ENCODE data around the gene BORCS5.

Gene BORCS5

DNA sequence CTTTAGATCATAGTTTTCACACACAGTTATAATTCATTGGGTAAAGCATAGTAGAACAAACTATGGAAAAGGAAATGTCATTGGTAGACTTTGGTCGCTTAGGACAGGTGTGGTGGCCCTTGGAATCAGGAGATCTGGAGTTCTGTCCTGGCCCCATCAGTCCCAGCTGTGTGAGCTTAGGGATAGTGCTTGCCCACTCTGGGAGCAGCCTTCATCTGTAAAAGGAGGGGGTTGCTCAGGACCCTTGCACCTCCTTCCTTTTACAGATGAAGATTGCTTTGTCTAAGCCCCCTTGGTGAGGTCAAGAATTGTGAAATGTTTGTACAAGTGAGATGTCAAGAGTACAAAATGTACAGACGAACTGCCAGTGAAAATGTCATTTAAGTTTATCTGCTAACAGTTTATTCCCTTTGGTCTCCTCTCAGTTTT is 93.2 kb downstream of the BORCS5 start:
- Histone ChIP-seq H3K4me1 (ENCODE audit: insufficient read depth, low read length, severe bottlenecking) (no peaks in the 10 kb centered on the region), H3K4me2 (ENCODE audit: low read length) (no peak overlapping the region), H3K9ac (ENCODE audit: low read length) (no peak overlapping the region), H3K79me2 (ENCODE audit: insufficient read depth, low read length) (no peaks in the 10 kb centered on the region), H3K36me3 (ENCODE audit: insufficient read depth, low read length) (no peaks in the 10 kb centered on the region), H3K9me3 (ENCODE audit: low read length) (no peaks in the 10 kb centered on the region), H3K27ac (ENCODE audit: low read depth, low read length, poor library complexity, severe bottlenecking) (no peak overlapping the region), H3K9me2 (ENCODE audit: low read depth, low read length) (no peaks in the 10 kb centered on the region), H2AFZ (ENCODE audit: low read length) (no peak overlapping the region), H3K4me3 (ENCODE audit: low read depth, low read length, poor library complexity, severe bottlenecking) (no peak overlapping the region), H4K20me1 (ENCODE audit: insufficient read depth, low read length) (no peaks in the 10 kb centered on the region), H3K27me3 (ENCODE audit: insufficient read depth, low read length) (no peaks in the 10 kb centered on the region), H3F3A (ENCODE audit: insufficient read depth, low read length) (no peaks in the 10 kb centered on the region)
- TF ChIP-seq EZH2 (IDR thresholded peaks at IDR 0.05; ENCODE audit: borderline replicate concordance, low read length), result no peak
- TF ChIP-seq, protein P1, sequence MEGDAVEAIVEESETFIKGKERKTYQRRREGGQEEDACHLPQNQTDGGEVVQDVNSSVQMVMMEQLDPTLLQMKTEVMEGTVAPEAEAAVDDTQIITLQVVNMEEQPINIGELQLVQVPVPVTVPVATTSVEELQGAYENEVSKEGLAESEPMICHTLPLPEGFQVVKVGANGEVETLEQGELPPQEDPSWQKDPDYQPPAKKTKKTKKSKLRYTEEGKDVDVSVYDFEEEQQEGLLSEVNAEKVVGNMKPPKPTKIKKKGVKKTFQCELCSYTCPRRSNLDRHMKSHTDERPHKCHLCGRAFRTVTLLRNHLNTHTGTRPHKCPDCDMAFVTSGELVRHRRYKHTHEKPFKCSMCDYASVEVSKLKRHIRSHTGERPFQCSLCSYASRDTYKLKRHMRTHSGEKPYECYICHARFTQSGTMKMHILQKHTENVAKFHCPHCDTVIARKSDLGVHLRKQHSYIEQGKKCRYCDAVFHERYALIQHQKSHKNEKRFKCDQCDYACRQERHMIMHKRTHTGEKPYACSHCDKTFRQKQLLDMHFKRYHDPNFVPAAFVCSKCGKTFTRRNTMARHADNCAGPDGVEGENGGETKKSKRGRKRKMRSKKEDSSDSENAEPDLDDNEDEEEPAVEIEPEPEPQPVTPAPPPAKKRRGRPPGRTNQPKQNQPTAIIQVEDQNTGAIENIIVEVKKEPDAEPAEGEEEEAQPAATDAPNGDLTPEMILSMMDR (IDR thresholded peaks at IDR 0.05; ENCODE audit: low read length), result no peak

DNA sequence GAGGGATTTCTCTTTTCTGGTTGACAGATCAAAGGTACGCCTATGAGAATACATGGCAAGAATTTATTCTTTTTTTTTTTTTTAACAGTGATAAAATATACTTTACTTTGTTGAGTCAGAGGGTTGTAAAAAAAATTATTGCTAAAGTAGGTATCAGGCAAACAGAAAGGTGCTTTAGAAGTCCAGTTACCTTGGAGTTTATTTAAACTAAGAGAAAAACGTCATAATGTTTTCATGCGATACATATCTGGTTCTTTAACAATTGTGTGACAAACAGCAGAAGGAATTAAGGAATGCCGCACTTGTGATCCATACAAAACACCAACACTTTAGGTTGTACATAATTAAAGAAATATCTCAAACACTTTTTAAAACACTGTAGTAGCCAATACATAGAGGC is 94.2 kb downstream of the BORCS5 start:
- H3K36me3 ChIP-seq (ENCODE audit: insufficient read depth, low read length), result no peaks in the 10 kb centered on the region
- no peak overlapping the region for H2AFZ ChIP-seq (ENCODE audit: low read length)
- H3K4me2 ChIP-seq (ENCODE audit: low read length), result no peak overlapping the region
- no peaks in the 10 kb centered on the region for H4K20me1 ChIP-seq (ENCODE audit: insufficient read depth, low read length)
- no peaks in the 10 kb centered on the region for H3K4me1 ChIP-seq (ENCODE audit: insufficient read depth, low read length, severe bottlenecking)
- H3K4me3 ChIP-seq (ENCODE audit: low read depth, low read length, poor library complexity, severe bottlenecking), result no peak overlapping the region
- H3K79me2 ChIP-seq (ENCODE audit: insufficient read depth, low read length), result no peaks in the 10 kb centered on the region
- H3K9ac ChIP-seq (ENCODE audit: low read length), result no peak overlapping the region
- no peaks in the 10 kb centered on the region for H3K9me2 ChIP-seq (ENCODE audit: low read depth, low read length)
- no peaks in the 10 kb centered on the region for H3K27me3 ChIP-seq (ENCODE audit: insufficient read depth, low read length)
- no peak for TF ChIP-seq EZH2 (IDR thresholded peaks at IDR 0.05; ENCODE audit: borderline replicate concordance, low read length)
- TF ChIP-seq, protein P1 (IDR thresholded peaks at IDR 0.05; ENCODE audit: low read length), result no peak
- no peaks in the 10 kb centered on the region for H3F3A ChIP-seq (ENCODE audit: insufficient read depth, low read length)
- no peaks in the 10 kb centered on the region for H3K9me3 ChIP-seq (ENCODE audit: low read length)
- no peak overlapping the region for H3K27ac ChIP-seq (ENCODE audit: low read depth, low read length, poor library complexity, severe bottlenecking)

DNA sequence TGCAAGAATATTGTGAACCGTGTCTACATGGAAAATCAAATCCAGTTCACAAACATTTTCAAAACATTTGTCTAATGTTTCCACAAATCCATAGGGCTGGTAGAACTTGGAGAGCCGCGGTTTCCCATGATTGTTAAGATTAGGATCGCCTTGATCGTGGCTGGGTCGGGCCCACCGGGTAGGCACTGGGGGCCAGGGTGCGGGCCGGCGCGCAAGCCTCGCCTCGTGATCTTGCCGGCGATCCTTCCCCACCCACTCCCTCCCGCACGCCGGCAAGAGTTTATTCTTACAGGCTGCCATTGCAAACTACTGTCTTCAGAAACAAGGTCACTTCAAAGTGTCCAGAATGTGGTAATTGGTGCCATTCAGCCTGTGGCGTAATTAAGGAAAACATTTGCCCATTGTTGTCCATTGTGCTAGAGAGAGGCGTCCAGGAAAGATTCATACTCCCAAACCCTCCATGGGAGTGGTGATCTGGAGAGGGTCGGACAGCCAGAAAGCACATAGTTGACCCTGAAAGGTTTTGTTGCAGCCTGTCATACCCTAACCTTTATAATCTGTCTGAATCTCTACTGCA is 95.5 kb downstream of the BORCS5 start:
- no peaks in the 10 kb centered on the region for H3K79me2 ChIP-seq (ENCODE audit: insufficient read depth, low read length)
- no peak overlapping the region for H2AFZ ChIP-seq (ENCODE audit: low read length)
- H3K9ac ChIP-seq (ENCODE audit: low read length), result no peak overlapping the region
- no peak overlapping the region for H3K4me3 ChIP-seq (ENCODE audit: low read depth, low read length, poor library complexity, severe bottlenecking)
- no peaks in the 10 kb centered on the region for H3K36me3 ChIP-seq (ENCODE audit: insufficient read depth, low read length)
- no peaks in the 10 kb centered on the region for H4K20me1 ChIP-seq (ENCODE audit: insufficient read depth, low read length)
- H3K9me3 ChIP-seq (ENCODE audit: low read length), result no peaks in the 10 kb centered on the region
- H3K4me1 ChIP-seq (ENCODE audit: insufficient read depth, low read length, severe bottlenecking), result no peaks in the 10 kb centered on the region
- H3F3A ChIP-seq (ENCODE audit: insufficient read depth, low read length), result no peaks in the 10 kb centered on the region
- no peaks in the 10 kb centered on the region for H3K9me2 ChIP-seq (ENCODE audit: low read depth, low read length)
- H3K4me2 ChIP-seq (ENCODE audit: low read length), result no peak overlapping the region
- no peaks in the 10 kb centered on the region for H3K27me3 ChIP-seq (ENCODE audit: insufficient read depth, low read length)
- no peak overlapping the region for H3K27ac ChIP-seq (ENCODE audit: low read depth, low read length, poor library complexity, severe bottlenecking)
- no peak for TF ChIP-seq EZH2 (IDR thresholded peaks at IDR 0.05; ENCODE audit: borderline replicate concordance, low read length)

DNA sequence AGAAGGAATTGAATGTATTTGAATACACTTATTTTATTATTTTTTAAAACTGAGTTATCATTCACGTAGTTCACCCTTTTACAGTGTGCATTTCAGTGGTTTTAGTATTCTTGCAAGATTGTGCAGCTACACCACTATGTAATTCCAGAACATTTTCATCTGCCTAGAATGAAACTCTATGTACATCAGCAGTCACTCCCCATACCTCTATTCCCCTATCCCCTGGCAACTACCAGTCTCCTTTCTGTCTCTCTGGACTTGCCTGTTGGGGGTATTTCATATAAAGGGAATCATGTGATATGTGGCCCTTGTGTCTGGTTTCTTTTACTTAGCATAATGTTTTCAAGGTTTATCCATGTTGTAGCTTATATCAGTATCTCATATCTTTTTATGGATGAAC is 96.8 kb downstream of the BORCS5 start:
- H3K9ac ChIP-seq (ENCODE audit: low read length), result no peak overlapping the region
- H2AFZ ChIP-seq (ENCODE audit: low read length), result no peak overlapping the region
- no peak overlapping the region for H3K4me2 ChIP-seq (ENCODE audit: low read length)
- H4K20me1 ChIP-seq (ENCODE audit: insufficient read depth, low read length), result no peaks in the 10 kb centered on the region
- H3K4me3 ChIP-seq (ENCODE audit: low read depth, low read length, poor library complexity, severe bottlenecking), result no peak overlapping the region
- H3K9me3 ChIP-seq (ENCODE audit: low read length), result no peaks in the 10 kb centered on the region
- H3K27me3 ChIP-seq (ENCODE audit: insufficient read depth, low read length), result no peaks in the 10 kb centered on the region
- H3K79me2 ChIP-seq (ENCODE audit: insufficient read depth, low read length), result no peaks in the 10 kb centered on the region
- TF ChIP-seq EZH2 (IDR thresholded peaks at IDR 0.05; ENCODE audit: borderline replicate concordance, low read length), result no peak
- TF ChIP-seq, protein P1 (IDR thresholded peaks at IDR 0.05; ENCODE audit: low read length), result no peak
- no peaks in the 10 kb centered on the region for H3K36me3 ChIP-seq (ENCODE audit: insufficient read depth, low read length)
- no peaks in the 10 kb centered on the region for H3K9me2 ChIP-seq (ENCODE audit: low read depth, low read length)
- no peak overlapping the region for H3K27ac ChIP-seq (ENCODE audit: low read depth, low read length, poor library complexity, severe bottlenecking)
- no peaks in the 10 kb centered on the region for H3F3A ChIP-seq (ENCODE audit: insufficient read depth, low read length)
- H3K4me1 ChIP-seq (ENCODE audit: insufficient read depth, low read length, severe bottlenecking), result no peaks in the 10 kb centered on the region

Measured in OCI-LY1 (cell line).